GM18858 (cell line): ENCODE measurements around the gene KCNH1.

Experiments used
- ATAC-seq: cut with Tn5 transposase; IDR thresholded peaks from one replicate; pipeline ENCODE4 v1.9.1; 2021; ENCODE audit not compliant: unreplicated experiment

Gene KCNH1

GRCh38 chr1:210769473-210769872, 364.5 kb downstream of the KCNH1 start:
- no peak for ATAC-seq

GRCh38 chr1:210764536-210764935, 369.4 kb downstream of the KCNH1 start:
- no peak for ATAC-seq

GRCh38 chr1:210758761-210759160, 375.2 kb downstream of the KCNH1 start:
- ATAC-seq, result no peak

- ATAC-seq, result no peak
Measured at GRCh38 chr1:210758261-210758660, 375.7 kb downstream of the KCNH1 start.

GRCh38 chr1:210757677-210758076, 376.3 kb downstream of the KCNH1 start:
- ATAC-seq, result no peak

- no peak for ATAC-seq
Measured at GRCh38 chr1:210755991-210756659, 377.8 kb downstream of the KCNH1 start.

GRCh38 chr1:210754878-210755665, 378.9 kb downstream of the KCNH1 start:
- ATAC-seq, result no peak

- ATAC-seq, result no peak
Measured at GRCh38 chr1:210751911-210752310, 382.0 kb downstream of the KCNH1 start.

GRCh38 chr1:210750468-210750867, 383.5 kb downstream of the KCNH1 start:
- no peak for ATAC-seq

GRCh38 chr1:210748796-210749195, 385.2 kb downstream of the KCNH1 start:
- ATAC-seq, result no peak

- no peak for ATAC-seq
Measured at GRCh38 chr1:210747890-210748289, 386.1 kb downstream of the KCNH1 start.

- ATAC-seq, result no peak
Measured at GRCh38 chr1:210747112-210747511, 386.8 kb downstream of the KCNH1 start.

GRCh38 chr1:210746024-210746731, 387.8 kb downstream of the KCNH1 start:
- ATAC-seq, result no peak

- ATAC-seq, result no peak
Measured at GRCh38 chr1:210743038-210743437, 390.9 kb downstream of the KCNH1 start.

- no peak for ATAC-seq
Measured at GRCh38 chr1:210741564-210741963, 392.4 kb downstream of the KCNH1 start.

- no peak for ATAC-seq
Measured at GRCh38 chr1:210739627-210740026, 394.3 kb downstream of the KCNH1 start.

GRCh38 chr1:210738256-210738655, 395.7 kb downstream of the KCNH1 start:
- ATAC-seq, result no peak

GRCh38 chr1:210736713-210737112, 397.2 kb downstream of the KCNH1 start:
- ATAC-seq, result no peak

- ATAC-seq, result no peak
Measured at GRCh38 chr1:210731597-210731996, 402.4 kb downstream of the KCNH1 start.

- ATAC-seq, result no peak
Measured at GRCh38 chr1:210731193-210731592, 402.8 kb downstream of the KCNH1 start.

GRCh38 chr1:210730023-210730422, 403.9 kb downstream of the KCNH1 start:
- ATAC-seq, result no peak
